ENCODE data around the gene SPTLC3. TPM values are rescaled to one million over a fixed set of nuclear protein-coding genes. Genes with fewer than 3 reads are reported as not detected.

Gene SPTLC3
- total RNA-seq, 2 donors from 2014 or later = 5.2 to 24.5 TPM

DNA sequence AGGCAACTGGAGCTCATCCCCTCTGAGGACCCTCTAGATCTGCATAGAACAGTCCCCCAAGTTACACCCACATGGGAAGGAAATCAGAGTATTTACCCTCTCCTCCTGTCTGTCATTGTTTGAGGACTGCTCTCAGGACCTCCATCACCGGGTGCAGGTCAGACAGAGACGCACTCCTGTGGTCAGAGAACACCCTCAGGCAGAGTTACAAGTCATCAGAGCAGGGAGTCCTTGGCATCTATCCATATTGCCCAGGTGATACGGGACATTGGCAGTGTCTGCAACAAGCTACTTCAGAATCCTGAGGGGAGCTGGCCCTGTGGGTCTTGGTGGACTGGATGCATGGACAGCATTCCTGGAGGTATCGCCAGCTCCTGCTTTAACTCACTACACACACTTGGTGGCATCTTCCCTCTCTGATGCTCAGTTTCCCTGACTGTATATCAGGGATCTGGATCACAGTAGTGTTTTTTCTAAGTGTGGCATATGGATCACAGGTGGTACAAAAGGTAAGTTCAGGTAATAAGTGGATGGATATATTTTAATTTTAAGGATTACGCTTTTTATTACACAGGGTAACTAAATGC, 197.2 kb downstream of the SPTLC3 start:
- no peak overlapping the region for H3K4me3 ChIP-seq
- DNase-seq (ENCODE audit: low spot score) = no peak
- TF ChIP-seq, protein P1, sequence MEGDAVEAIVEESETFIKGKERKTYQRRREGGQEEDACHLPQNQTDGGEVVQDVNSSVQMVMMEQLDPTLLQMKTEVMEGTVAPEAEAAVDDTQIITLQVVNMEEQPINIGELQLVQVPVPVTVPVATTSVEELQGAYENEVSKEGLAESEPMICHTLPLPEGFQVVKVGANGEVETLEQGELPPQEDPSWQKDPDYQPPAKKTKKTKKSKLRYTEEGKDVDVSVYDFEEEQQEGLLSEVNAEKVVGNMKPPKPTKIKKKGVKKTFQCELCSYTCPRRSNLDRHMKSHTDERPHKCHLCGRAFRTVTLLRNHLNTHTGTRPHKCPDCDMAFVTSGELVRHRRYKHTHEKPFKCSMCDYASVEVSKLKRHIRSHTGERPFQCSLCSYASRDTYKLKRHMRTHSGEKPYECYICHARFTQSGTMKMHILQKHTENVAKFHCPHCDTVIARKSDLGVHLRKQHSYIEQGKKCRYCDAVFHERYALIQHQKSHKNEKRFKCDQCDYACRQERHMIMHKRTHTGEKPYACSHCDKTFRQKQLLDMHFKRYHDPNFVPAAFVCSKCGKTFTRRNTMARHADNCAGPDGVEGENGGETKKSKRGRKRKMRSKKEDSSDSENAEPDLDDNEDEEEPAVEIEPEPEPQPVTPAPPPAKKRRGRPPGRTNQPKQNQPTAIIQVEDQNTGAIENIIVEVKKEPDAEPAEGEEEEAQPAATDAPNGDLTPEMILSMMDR (IDR thresholded peaks at IDR 0.05) = no peak
- TF ChIP-seq POLR2A (IDR thresholded peaks at IDR 0.05) (no peak), POLR2AphosphoS5 (IDR thresholded peaks at IDR 0.05) (no peak)
- no peak overlapping the region for H3K27ac ChIP-seq
- H3K9me3 ChIP-seq = no peaks in the 10 kb centered on the region
- no peaks in the 10 kb centered on the region for H3K27me3 ChIP-seq (replicated peaks; ENCODE audit: insufficient read depth)
- intact Hi-C loops (cut with DNase I) = no loop called here
- no peaks in the 10 kb centered on the region for H3K4me1 ChIP-seq (replicated peaks)
- H3K36me3 ChIP-seq = no peaks in the 10 kb centered on the region
- WGBS = 85% methylated on average over 5 of the region's 5 CpGs

DNA sequence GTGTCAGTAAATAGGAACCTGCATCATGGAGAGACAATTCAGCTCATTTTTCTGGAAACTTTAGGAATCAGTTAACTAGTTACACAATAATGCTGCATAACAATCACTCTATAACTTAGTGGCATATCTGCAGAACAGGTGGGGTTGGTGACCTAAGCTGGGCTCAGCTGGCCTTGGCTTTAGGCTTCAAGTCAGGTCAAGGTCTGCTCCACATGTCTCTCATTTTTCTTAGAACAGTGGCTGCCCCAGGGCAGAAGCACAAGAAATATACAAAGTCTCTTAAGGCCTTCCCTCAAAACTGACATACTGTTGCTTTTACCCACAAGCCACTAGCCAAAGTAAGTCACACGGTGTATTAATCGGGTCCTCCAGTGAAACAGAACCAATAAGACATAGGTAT, 198.2 kb downstream of the SPTLC3 start:
- H3K27ac ChIP-seq = no peak overlapping the region
- 97% methylated on average over 2 of the region's 2 CpGs for WGBS
- TF ChIP-seq POLR2A (IDR thresholded peaks at IDR 0.05) = no peak
- TF ChIP-seq, protein P1 (IDR thresholded peaks at IDR 0.05) = no peak
- TF ChIP-seq POLR2AphosphoS5 (IDR thresholded peaks at IDR 0.05) = no peak

DNA sequence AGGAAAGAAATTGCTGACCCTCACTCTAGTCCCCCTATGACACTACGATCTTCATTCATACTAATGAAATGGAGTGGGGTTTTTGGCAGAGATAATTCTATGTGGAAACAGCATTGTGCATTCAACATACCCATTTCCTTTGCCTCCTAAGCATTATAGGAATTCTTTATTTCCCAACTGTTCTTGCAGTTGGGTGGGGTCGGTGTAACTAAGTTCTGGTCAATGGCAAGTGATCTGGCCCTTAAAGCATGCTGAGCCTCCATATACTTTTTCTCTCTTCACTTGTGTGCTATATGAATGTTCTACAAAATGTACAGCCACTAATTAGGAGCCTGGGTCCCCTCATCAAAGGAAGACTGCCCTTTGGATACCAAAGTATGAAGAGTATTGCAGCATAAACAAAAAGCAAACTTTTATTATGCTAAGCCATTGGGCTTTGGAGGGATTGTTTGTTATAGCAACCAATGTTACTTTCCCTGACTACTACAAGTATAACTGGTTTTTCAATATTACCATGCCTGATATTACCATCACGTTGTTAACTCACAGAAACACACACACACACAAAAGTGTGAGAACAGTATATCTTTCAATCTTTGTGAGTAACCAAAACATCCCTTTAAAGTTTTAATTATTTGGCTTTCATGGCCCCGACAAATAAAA, 203.3 kb downstream of the SPTLC3 start:
- no peak overlapping the region for H3K27ac ChIP-seq
- intact Hi-C loops (cut with DNase I) = no loop called here
- H3K4me3 ChIP-seq = no peak overlapping the region
- no peaks in the 10 kb centered on the region for H3K36me3 ChIP-seq
- DNase-seq (ENCODE audit: low spot score) = no peak
- 69% methylated on average over 4 of the region's 4 CpGs for WGBS
- no peaks in the 10 kb centered on the region for H3K9me3 ChIP-seq
- no peaks in the 10 kb centered on the region for H3K4me1 ChIP-seq (replicated peaks)
- no peaks in the 10 kb centered on the region for H3K27me3 ChIP-seq (replicated peaks; ENCODE audit: insufficient read depth)
- TF ChIP-seq POLR2AphosphoS5 (IDR thresholded peaks at IDR 0.05) (no peak), POLR2A (IDR thresholded peaks at IDR 0.05) (no peak)
- TF ChIP-seq, protein P1 (IDR thresholded peaks at IDR 0.05) = no peak

More for the DNA sequence above, 198.2 kb downstream of the SPTLC3 start:
- Histone ChIP-seq H3K27me3 (replicated peaks; ENCODE audit: insufficient read depth) (no peaks in the 10 kb centered on the region), H3K4me1 (replicated peaks) (no peaks in the 10 kb centered on the region), H3K9me3 (no peaks in the 10 kb centered on the region), H3K4me3 (no peak overlapping the region), H3K36me3 (no peaks in the 10 kb centered on the region)
- intact Hi-C loops (cut with DNase I) = no loop called here
- DNase-seq (ENCODE audit: low spot score) = no peak

DNA sequence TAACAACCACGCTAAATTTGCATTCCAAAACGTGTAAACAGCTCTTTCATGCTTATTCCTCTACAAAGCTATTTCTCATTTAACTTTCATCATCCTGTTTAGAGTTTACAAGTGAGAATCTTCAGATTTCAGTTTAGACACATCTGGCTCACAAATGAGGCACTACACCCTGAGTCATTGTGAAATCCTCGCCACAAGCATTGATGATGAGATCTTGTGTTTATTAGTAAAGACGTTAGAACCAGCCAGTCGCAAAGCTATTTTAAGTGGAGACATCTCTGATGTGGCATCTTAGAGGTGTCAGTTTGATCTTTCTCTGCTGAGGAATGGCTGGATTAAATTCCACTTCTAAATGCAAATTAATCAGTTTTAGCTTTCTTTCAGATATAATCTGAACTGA, 204.0 kb downstream of the SPTLC3 start:
- Histone ChIP-seq H3K27me3 (replicated peaks; ENCODE audit: insufficient read depth) (no peaks in the 10 kb centered on the region), H3K27ac (no peak overlapping the region), H3K9me3 (no peaks in the 10 kb centered on the region), H3K4me3 (no peak overlapping the region), H3K36me3 (no peaks in the 10 kb centered on the region), H3K4me1 (replicated peaks) (no peaks in the 10 kb centered on the region)
- TF ChIP-seq, protein P1 (IDR thresholded peaks at IDR 0.05) = no peak
- TF ChIP-seq POLR2AphosphoS5 (IDR thresholded peaks at IDR 0.05) (no peak), POLR2A (IDR thresholded peaks at IDR 0.05) (no peak)
- intact Hi-C loops (cut with DNase I) = no loop called here
- 72% methylated on average over 5 of the region's 5 CpGs for WGBS
- DNase-seq (ENCODE audit: low spot score) = no peak

DNA sequence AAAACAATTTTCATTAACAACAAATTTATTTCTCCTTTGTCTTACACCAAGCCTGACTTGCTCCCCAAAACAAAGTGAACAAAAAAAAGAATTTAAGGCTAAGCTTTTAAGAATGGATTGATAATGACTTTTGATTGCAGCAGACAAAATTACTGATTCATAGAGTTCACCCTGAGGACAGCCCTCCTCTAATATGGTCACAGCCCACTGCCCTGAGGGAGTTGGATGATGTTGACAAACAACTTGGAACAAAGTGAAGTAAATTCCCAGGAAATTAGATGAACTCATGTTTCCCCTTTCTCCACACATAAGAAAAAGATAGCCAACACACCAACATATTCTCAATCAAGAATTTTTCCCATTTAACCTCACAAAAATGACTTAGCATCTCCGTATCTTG, 204.6 kb downstream of the SPTLC3 start:
- no peak for DNase-seq (ENCODE audit: low spot score)
- Histone ChIP-seq H3K9me3 (no peaks in the 10 kb centered on the region), H3K27ac (no peak overlapping the region), H3K36me3 (no peaks in the 10 kb centered on the region), H3K27me3 (replicated peaks; ENCODE audit: insufficient read depth) (no peaks in the 10 kb centered on the region), H3K4me1 (replicated peaks) (no peaks in the 10 kb centered on the region), H3K4me3 (no peak overlapping the region)
- 94% methylated on average over 1 of the region's 1 CpG for WGBS
- no peak for TF ChIP-seq POLR2A (IDR thresholded peaks at IDR 0.05)
- TF ChIP-seq, protein P1 (IDR thresholded peaks at IDR 0.05) = no peak
- no peak for TF ChIP-seq POLR2AphosphoS5 (IDR thresholded peaks at IDR 0.05)
- intact Hi-C loops (cut with DNase I) = no loop called here

Measured in prostate gland (tissue), 2 donors.